ENCODE results near the gene CFAP299. TPM values are rescaled to one million over a fixed set of nuclear protein-coding genes. Genes with fewer than 3 reads are reported as not detected.

CFAP299 gene
- total RNA-seq, 1 donor from 2014 or later = not detected

- no peak for DNase-seq (ENCODE audit: low spot score)
Measured at GRCh38 chr4:80387390-80388283, 52.1 kb downstream of the CFAP299 start.

- no peak for DNase-seq (ENCODE audit: low spot score)
Measured at GRCh38 chr4:80388284-80388607, 52.7 kb downstream of the CFAP299 start.

- DNase-seq (ENCODE audit: low spot score) = no peak
Measured at GRCh38 chr4:80390178-80390577, 54.6 kb downstream of the CFAP299 start.

- DNase-seq (ENCODE audit: low spot score) = no peak
Measured at GRCh38 chr4:80393246-80393969, 57.9 kb downstream of the CFAP299 start.

- DNase-seq (ENCODE audit: low spot score) = no peak
Measured at GRCh38 chr4:80393970-80394250, 58.4 kb downstream of the CFAP299 start.

GRCh38 chr4:80407246-80407645 is 71.7 kb downstream of the CFAP299 start:
- no peak for DNase-seq (ENCODE audit: low spot score)

- no peak for DNase-seq (ENCODE audit: low spot score)
Measured at GRCh38 chr4:80409809-80410208, 74.3 kb downstream of the CFAP299 start.

GRCh38 chr4:80412322-80412721 is 76.8 kb downstream of the CFAP299 start:
- no peak for DNase-seq (ENCODE audit: low spot score)

GRCh38 chr4:80413086-80413485 is 77.6 kb downstream of the CFAP299 start:
- no peak for DNase-seq (ENCODE audit: low spot score)

- no peak for DNase-seq (ENCODE audit: low spot score)
Measured at GRCh38 chr4:80417019-80417418, 81.5 kb downstream of the CFAP299 start.

GRCh38 chr4:80419946-80420345 is 84.4 kb downstream of the CFAP299 start:
- no peak for DNase-seq (ENCODE audit: low spot score)

- DNase-seq (ENCODE audit: low spot score) = no peak
Measured at GRCh38 chr4:80420638-80421037, 85.1 kb downstream of the CFAP299 start.

GRCh38 chr4:80422727-80423404 is 87.3 kb downstream of the CFAP299 start:
- DNase-seq (ENCODE audit: low spot score) = no peak

GRCh38 chr4:80423553-80424224 is 88.2 kb downstream of the CFAP299 start:
- DNase-seq (ENCODE audit: low spot score) = no peak

- no peak for DNase-seq (ENCODE audit: low spot score)
Measured at GRCh38 chr4:80424225-80424581, 88.7 kb downstream of the CFAP299 start.

- DNase-seq (ENCODE audit: low spot score) = no peak
Measured at GRCh38 chr4:80425124-80426100, 89.9 kb downstream of the CFAP299 start.

GRCh38 chr4:80431203-80431965 is 95.9 kb downstream of the CFAP299 start:
- no peak for DNase-seq (ENCODE audit: low spot score)

GRCh38 chr4:80434238-80434637 is 98.7 kb downstream of the CFAP299 start:
- DNase-seq (ENCODE audit: low spot score) = no peak

- DNase-seq (ENCODE audit: low spot score) = no peak
Measured at GRCh38 chr4:80438016-80438415, 102.5 kb downstream of the CFAP299 start.

Measured in mesenteric fat pad (tissue), 1 donor.